Measurements from ENCODE around the gene CCR1. TPM values are rescaled to one million over a fixed set of nuclear protein-coding genes. Genes with fewer than 3 reads are reported as not detected.

The CCR1 gene
- total and polyA plus RNA-seq, 9 of the 15 experiments (the other 6 are each of a cell fraction or from before 2014, with no cell fraction given): not detected

GRCh38 chr3:46235425-46235824 lies 27.3 kb upstream of the CCR1 start (continued):
- TF ChIP-seq SAP30 (IDR thresholded peaks at IDR 0.05; ENCODE audit: borderline replicate concordance, insufficient read depth, low read depth, low read length, poor library complexity, severe bottlenecking) (no peak), ZNF12 (CRISPR knock-in tag; IDR thresholded peaks at IDR 0.05) (no peak), ZMIZ1 (IDR thresholded peaks at IDR 0.05; ENCODE audit: low read depth in 2 of 2, low read length in 2 of 2) (no peak), HDAC1 (IDR thresholded peaks at IDR 0.05) (no peak), ZFP36 (IDR thresholded peaks at IDR 0.05; ENCODE audit: low read depth, low read length, partially characterized antibody) (no peak), KDM1A (IDR thresholded peaks at IDR 0.05) (no peak), SFPQ (IDR thresholded peaks at IDR 0.05; ENCODE audit: low read depth, low read length) (no peak), HMBOX1 (IDR thresholded peaks at IDR 0.05) (no peak), MAFG (tag; conservative IDR thresholded peaks at IDR 0.05) (no peak), ELK3 (CRISPR knock-in tag; IDR thresholded peaks at IDR 0.05) (no peak), ARNT (IDR thresholded peaks at IDR 0.05) (no peak), NFIC (IDR thresholded peaks at IDR 0.05) (no peak), MTA2 (IDR thresholded peaks at IDR 0.05; ENCODE audit: low read depth) (no peak), MYNN (IDR thresholded peaks at IDR 0.05) (no peak), MYNN (CRISPR knock-in tag; IDR thresholded peaks at IDR 0.05) (no peak), KLF6 (CRISPR knock-in tag; IDR thresholded peaks at IDR 0.05; ENCODE audit: borderline replicate concordance) (peak; percentile 87; the same call in 1 of the 2 replicates), ZNF586 (CRISPR knock-in tag; conservative IDR thresholded peaks at IDR 0.05) (0 out of 2 replicates have a peak, but pooled peaks have one; percentile 12), KLF13 (tag; IDR thresholded peaks at IDR 0.05; ENCODE audit: borderline replicate concordance, low read depth) (no peak), CREB3 (tag; conservative IDR thresholded peaks at IDR 0.05; ENCODE audit: low read depth) (peak; percentile 63; the same call in 1 of the 2 replicates)

All from K562 (cell line).